ENCODE results near the gene LHFPL6.

DNA sequence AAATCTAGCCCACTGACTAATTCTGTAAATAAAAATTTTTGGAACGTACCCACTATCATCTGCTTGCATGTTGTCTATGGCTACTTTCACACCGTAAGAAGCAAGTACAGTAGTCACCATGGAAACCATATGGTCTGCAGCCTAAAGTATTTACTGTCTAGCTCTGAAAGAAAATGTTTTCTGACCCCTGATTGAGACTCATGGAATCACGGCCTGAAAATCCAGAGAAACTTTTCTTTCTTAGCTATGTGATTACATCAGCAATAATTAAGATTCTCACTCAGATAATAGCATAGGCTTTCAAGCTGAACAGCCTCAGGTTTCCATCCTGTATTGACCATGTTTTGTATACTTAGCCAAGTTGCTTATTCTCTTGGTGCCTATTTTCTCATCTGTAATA lies 300.2 kb downstream of the LHFPL6 start:
- TF ChIP-seq, protein P1, sequence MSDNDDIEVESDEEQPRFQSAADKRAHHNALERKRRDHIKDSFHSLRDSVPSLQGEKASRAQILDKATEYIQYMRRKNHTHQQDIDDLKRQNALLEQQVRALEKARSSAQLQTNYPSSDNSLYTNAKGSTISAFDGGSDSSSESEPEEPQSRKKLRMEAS (IDR thresholded peaks at IDR 0.05): no peak
- TF ChIP-seq EGR1 (IDR thresholded peaks at IDR 0.05) (no peak), RAD21 (IDR thresholded peaks at IDR 0.05; ENCODE audit: low read depth) (no peak)
- TF ChIP-seq, protein P2, sequence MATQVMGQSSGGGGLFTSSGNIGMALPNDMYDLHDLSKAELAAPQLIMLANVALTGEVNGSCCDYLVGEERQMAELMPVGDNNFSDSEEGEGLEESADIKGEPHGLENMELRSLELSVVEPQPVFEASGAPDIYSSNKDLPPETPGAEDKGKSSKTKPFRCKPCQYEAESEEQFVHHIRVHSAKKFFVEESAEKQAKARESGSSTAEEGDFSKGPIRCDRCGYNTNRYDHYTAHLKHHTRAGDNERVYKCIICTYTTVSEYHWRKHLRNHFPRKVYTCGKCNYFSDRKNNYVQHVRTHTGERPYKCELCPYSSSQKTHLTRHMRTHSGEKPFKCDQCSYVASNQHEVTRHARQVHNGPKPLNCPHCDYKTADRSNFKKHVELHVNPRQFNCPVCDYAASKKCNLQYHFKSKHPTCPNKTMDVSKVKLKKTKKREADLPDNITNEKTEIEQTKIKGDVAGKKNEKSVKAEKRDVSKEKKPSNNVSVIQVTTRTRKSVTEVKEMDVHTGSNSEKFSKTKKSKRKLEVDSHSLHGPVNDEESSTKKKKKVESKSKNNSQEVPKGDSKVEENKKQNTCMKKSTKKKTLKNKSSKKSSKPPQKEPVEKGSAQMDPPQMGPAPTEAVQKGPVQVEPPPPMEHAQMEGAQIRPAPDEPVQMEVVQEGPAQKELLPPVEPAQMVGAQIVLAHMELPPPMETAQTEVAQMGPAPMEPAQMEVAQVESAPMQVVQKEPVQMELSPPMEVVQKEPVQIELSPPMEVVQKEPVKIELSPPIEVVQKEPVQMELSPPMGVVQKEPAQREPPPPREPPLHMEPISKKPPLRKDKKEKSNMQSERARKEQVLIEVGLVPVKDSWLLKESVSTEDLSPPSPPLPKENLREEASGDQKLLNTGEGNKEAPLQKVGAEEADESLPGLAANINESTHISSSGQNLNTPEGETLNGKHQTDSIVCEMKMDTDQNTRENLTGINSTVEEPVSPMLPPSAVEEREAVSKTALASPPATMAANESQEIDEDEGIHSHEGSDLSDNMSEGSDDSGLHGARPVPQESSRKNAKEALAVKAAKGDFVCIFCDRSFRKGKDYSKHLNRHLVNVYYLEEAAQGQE (IDR thresholded peaks at IDR 0.05; ENCODE audit: low read depth): no peak
